GM21717 (cell line): ENCODE results near the gene OPA3.

Experiments used
- ATAC-seq: cut with Tn5 transposase; IDR thresholded peaks from one replicate; pipeline ENCODE4 v1.9.1; 2021; ENCODE audit warnings: mild to moderate bottlenecking, moderate library complexity; ENCODE audit not compliant: unreplicated experiment

Gene OPA3

DNA sequence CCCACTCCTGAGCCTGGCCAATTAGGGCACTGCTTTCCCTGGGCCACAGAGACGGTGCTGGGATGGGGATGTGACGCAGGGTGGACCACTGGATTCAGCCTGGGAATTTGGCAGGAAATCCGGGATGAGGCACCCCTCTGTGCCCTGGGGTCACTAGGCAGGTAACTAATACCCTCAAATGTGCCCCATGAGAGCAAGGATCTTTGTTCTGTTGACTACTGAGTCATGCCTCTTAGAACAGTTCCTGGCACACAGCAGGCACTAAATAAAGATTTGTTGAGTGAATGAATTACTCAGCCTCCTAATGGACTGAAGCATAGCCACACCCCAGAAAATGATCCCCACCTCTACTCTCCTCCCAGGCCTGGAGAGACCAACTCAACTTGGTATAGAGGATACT is 15.9 kb downstream of the OPA3 start:
- ATAC-seq, result no peak

DNA sequence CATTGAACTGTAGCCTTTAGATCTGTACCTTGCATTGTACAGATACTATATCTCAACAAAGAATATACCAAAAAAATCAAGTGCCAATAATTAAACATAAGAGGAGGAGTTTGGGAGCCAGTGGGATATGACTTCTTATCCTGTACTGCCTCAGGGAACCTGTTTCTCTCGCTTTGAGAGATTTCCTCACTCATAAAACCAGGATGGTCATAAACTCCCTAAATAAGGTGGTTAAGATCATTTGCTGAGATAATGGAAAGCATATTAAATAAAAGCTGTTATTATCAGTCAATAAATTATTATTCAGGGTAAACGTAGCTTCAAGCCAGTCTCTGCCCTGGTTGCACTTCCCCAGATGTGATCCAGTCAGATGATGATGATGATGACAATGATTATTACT is 17.0 kb downstream of the OPA3 start:
- ATAC-seq, result no peak

DNA sequence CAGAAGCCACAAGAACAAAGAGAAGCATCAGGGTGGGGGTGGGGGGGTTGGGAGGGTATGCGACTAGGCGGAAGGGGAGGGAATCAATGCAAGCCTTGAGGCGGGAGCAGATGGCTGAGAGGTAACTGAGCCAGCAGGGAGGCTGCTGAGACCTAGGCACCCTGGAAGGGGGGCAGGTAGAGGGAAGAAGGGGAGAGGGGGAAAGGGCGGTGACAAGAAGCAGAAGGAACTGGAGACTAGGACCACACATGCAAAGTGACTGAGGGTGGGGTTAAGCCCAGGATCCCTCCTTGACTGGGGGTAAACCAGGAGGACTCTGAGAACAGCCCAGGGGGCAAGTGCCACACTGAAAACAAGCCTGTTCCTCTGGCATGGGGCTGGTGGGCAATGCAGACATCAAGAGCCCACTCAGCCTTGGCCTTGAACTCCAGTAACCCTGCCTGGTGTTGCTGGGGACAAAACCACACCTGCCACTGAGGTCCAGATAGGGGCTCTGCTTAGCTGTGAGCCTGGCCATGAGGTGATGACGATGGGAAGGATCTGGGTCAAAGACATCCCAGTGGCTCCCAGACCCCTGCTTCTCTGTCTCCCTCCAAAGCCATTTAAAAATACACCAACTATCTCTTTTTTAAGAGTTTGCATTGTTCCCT is 20.3 kb downstream of the OPA3 start:
- no peak for ATAC-seq

DNA sequence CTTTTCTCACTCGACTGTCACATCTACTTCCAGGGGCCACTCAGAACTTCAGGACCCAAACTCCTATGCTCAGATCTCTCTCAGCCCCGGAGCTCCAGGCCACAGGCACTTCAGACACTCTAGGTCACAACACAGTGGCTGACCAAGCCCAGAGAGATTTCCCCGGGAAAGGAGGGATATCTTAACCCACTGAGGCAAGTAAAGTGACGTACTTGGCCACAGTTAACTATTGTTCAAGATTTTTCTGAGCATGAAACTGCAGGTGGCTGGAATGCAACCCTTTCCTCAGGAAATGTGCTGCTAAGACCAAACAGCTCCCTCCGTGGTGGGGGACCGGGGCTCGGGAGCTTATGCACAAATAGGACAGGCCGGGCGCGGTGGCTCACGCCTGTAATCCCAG is 23.9 kb downstream of the OPA3 start:
- ATAC-seq, result no peak

DNA sequence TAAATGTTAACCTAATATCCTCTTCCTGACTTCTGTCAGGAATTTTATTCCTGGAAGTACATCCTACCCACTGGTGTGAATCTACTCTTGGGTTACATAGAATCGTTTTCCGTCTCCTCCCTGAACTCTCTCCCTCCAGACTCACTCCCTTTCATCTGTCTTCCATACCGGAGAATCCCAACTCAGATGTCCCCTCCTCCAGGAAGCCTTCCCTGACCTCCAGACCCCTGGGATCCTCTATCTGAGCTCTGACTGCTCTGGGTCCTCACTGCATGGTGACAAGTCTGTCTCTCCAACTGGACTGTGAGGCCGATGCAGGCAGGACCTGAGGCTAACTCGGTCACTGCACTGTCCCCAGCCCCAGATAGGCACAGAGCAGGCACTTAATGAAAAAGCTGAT is 24.6 kb downstream of the OPA3 start:
- no peak for ATAC-seq

DNA sequence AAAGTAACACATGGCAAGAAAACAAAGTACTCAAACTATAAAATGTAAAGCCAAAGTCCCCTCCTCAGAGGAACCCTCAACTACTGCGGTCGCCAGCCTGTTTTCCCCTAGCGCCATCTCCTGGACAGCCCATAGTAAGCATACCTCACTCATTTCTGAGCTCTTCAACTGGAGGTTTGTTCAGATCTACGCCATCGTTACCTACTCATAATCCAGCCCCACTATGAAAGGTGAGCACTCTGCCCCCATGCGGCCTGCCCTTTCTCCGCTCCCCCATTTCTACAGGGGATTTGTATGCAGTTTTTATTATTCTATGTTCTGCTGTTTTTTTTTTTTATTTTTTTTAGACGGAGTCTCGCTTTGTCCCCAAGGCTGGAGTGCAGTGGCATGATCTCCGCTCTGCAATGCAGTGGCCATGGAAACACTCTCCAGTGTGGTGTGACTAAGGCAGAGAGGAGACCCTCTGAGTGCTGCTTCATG is 26.2 kb downstream of the OPA3 start:
- ATAC-seq, result no peak

DNA sequence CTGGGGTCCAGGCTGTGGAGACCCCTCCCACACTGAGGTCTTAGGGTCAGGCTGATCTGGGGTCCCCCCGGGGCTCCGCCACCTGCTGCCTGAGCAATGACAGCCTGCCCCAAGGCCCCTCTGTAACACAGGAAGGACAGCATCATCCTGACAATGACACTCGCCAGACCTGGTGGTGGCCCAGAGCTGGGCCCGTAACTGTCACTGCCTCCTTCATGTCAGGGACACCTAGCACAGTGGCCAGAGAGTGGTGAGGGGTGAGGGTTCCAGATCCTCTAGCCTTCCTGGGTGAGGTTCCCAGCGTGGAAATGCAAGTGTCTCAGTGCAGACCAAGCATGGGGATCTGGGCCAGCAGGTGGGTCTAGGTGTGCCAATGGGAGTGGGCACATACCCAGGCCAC is 27.8 kb downstream of the OPA3 start:
- ATAC-seq, result no peak

DNA sequence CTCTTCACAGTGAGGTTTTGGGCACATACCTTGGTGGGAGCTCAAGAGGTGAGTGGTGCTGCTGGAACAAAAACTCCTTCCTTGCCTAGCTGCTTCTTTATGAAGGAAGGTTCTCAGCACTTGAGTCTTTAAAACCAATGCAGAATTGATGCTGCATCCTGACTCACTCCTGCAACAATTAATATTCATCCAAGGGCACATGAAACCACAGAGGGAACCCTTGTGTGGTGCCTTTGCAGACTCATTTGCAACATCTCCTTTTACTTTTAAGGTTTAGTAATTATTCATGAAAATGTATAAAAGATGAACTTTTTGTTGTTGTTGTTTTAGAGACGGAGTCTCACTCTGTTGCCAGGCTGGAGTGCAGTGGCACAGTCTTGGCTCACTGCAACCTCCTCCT is 30.1 kb downstream of the OPA3 start:
- no peak for ATAC-seq

DNA sequence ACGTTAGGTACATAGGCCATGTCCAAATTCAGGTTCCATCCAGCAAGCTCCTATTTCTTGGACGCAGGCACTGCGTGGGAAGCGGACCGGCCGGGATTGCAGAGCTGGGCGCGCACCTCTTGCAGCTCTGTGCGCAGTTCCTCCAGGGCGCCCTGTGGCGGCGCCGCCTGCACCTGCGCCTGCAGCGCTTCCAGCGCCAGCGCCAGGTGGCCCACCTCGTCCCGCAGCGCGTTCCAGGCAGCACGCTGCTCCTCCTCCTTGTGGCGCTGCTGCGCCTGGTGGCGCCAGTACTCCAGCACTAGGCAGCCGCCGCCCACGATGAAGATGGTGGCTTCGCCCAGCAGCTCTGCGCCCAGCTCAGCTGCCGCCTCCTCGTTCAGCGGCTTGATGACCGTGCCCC is 31.1 kb downstream of the OPA3 start:
- ATAC-seq, result no peak

DNA sequence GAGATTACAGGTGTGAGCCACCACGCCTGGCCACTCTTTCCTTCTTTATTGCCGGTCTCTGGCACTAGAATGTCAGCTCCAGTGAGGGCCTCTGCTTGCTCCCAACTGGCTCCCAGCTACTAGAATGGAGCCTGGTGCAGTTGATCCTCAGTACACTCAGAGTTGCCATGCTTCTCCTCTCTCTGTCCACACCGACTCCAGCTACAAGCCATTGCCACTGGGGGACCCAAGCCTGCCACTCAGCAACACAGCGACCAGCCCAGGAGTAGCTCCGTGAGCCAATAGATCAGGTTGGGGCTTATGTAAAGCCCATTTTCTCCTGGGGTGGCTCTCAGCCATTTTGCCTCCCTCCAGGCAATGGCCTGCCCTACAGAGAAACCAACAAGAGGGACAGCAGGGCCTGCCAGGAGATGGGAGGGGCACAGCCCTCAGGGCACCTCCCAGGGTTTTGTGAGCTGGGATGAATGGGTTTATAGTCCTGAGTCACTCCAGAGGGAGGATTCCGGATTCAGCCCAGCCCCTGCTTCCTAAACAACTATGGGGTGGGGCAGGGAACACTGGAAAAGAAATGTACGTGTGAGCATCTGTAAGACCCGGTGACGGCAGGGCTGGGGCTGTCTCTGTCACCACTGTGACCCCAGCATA is 36.5 kb downstream of the OPA3 start:
- no peak for ATAC-seq

DNA sequence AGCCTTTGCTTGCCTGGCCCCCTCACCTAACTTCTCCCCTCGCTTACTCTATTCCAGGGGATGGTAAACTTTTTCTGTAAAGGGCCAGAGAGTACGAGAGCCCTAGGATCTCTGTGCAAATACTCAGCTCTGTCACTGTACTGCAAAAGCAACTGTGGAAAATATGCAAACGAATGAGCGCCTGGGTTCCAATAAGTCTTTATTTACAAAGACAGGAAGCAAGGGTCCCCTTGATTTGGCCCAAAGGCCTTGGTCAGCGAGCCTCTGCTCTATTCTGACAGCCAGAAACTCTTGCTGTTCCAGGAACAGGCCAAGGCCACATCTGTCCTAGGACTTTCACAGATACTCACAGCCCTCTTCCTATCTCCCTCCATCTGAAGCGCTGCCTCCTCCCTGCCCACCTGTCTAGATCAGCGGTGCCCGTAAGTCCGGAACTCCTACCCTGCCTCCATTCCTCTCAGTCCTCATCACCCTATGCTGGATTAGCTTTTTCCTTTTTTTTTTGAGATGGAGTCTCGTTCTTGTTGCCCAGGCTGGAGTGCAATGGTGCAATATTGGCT is 37.3 kb downstream of the OPA3 start:
- no peak for ATAC-seq

DNA sequence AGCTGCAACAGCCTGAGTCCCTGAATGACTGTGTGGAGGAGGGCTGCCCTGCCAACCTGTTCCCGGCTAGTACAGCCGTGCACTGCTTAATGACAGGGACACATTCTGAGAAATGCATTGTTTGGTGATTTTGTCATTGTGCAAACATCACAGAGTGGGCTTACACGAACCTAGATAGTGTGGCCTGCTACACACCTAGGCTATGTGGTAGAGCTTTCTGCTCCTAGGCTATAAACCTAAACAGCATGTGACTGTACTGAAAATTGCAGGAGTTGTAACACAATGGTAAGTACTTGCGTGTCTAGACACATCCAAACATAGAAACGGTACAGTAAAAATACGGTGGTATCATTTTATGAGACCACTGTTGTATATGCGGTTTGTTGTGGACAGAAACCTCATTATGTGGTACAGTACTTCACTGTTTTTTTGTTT is 42.4 kb downstream of the OPA3 start:
- ATAC-seq, result no peak

DNA sequence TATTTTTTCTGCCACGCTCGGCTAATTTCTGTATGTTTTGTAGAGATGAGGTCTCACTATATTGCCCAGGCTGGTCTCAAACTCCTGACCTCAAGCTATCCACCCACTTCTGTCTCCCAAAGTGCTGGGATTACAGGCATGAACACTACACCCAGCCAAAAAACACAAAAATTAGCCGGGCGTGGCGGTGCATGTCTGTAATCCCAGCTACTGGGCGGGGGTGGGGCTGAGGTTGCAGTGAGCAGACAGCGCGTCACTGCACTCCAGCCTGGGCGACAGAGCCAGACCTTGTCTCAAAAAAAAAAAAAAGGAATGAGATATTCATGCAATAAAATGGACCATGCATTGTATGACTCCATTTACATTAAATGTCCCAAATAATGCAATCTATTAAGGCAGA is 45.1 kb downstream of the OPA3 start:
- ATAC-seq, result no peak

DNA sequence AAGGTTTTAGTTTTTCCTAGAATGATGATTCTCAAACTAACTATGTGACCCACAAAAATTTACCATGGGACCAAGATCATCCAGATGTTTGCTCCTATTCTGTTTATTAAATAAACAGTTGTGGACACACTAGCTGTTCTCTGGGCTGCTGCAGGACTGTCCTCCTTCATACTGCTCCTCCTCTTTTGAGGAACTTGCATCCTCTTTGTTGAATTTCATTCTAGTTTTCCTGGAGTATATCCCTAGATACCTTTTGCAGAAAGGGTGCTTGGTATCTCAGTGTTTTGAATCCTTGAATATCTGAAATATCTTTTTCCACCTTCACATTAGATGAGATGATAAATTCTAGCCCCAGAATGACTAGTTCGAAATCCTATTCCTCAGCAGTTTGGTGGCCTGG is 53.3 kb downstream of the OPA3 start:
- ATAC-seq, result no peak

DNA sequence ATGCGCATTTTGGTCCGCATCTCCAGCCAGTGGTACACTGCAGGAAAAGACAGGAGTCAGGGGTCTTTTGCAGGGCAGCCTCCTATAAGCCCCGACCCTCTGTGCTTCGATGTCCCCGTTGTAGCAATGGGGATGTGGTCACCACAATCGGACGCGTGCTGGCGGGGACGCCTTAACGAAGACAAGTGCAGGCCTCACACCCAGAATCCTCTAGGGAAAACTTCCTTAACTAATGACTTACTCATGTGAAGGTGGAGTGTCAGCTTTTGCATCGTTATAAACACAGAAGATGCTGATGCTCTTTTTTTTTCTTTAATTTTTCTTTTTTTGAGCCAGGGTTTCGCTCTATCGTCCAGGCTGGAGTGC is 55.2 kb downstream of the OPA3 start:
- ATAC-seq, result no peak

DNA sequence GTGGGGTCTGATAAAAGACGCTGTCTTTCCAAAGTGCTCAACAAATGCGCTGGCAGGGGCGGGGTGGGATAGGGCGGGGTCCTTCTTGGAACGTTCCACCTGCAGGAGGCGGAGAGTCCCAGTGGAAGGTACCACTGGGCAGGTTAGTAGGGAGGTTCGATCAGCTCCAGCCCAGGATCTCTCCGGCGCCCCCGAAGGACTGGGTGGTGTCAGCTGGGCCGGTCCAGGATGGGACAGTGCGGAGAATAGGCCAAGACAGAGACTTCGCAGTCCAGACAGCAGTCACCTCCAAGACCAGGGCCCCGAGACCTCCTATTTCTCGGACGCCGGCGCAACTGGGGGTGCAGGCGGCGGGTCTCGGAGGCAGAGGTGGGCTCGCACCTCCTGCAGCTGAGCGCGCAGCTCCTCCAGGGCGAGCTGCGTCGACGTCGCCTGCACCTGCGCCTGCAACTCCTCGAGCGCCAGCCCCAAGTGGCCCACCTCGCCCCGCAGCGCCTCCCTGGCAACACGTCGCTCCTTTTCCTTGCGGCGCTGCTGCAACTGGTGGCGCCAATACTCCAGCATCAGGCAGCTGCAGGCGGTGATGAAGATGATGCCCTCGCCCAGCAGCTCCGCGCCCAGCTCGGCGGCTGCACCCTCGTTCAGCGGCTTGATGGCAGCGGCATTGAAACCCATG is 55.7 kb downstream of the OPA3 start:
- ATAC-seq, result no peak

DNA sequence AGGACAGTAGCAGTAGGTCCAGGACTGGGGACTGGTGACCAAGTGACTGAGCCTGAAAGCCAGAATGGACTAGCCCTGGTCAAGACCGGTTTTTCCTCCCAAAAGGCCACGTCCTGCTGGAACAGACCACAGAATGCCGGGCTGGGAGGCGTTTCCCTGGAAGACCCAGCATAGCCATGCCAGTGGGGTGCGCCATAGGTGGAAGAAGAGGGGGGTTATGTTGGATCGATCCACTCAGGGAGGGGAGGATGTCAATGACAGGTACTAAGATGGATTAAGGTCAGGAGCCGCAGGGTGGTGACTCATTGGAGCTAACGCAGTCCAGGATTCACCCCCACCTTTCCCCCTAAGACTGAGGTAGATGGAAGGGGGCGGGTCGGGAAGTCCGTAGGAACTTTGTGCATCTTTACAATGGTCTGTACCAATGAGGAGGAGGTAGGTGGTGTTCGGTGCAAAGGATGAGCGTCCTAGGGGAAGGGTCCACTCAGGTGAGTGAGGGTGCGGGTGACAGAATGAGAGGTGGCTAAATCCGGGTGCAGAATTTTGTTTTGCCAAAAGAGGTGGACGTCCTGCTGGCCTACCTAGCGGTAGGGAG is 56.4 kb downstream of the OPA3 start:
- ATAC-seq, result no peak

DNA sequence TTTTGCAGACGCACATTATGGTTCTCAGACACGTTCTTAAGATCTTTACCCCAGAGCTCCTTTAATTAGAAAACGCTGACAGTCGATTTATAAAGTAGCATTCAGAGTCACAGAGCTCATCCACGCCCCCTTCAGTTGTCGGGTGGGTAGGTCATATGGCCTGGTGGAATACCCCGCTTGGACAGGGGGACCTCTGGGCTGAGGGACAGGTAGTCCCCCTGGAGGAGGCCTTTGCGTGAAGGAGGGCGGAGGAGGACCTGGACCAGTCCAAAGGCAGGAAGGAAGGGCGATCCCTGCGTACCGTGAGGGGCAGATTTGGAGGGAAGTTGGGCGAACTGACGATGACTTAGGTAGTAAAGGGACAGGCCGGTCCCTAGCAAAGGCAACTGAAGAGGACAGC is 56.9 kb downstream of the OPA3 start:
- ATAC-seq, result no peak

DNA sequence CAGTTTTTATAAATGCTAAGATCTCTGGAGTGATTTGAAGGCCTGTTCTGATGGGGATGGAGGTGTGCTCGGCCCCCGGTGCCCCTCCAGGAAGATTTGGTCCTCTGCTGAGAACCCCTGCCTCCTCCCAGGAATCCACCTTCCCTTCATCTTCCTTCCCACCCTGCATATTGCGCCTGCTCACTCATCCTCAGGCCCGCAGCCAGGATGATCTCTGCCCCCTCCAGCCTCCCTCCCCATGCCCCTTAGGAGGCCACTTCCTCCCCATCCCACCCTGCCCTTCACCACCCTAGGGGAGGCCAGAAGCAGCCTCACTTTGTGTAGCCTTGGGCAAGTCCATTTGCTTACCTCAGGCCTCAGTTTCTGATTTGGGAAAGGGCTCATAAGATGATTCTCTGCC is 57.6 kb downstream of the OPA3 start:
- ATAC-seq, result no peak

DNA sequence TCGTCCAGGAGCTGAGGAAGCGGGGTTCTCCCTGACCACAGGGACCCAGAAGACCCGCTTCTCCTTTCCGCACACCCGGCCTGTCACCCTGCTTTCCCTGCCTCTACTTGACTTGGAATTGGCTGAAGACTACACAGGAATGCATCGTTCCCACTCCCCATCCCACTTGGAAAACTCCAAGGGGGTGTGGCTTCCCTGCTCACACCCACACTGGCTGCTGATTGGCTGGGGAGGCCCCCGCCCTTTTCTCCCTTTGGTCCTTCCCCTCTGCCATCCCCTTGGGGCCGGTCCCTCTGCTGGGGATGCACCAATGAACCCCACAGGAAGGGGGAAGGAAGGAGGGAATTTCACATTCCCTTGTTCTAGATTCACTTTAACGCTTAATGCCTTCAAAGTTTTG is 58.5 kb downstream of the OPA3 start:
- no peak for ATAC-seq

DNA sequence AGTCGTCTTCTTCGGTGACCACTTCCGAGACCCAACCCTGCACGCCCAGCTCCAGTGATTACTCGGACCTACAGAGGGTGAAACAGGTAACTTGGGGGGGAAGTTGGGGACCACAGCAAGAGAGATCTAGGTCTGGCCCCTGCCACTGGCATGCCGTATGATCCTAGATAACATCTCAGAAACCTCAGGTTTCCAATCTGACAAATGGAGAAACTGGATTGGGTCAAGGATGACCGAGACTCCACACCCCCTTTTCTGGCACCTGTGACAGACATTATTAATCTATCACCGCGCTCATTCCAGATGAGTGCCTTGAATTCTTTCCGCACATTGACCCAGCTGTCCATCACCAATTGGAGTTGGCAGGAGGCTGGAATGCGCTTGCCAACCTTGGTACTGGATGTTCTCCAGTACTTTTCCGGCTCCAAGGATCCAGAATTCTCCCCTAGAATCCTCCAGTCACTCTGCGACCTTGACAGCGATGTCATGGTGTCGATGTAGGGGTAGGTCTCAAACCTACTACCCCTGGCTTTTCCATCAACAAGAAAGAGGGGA is 60.0 kb downstream of the OPA3 start:
- no peak for ATAC-seq
